Occipital lobe (tissue), 2 donors: ENCODE data around the gene BMS1. TPM values are rescaled to one million over a fixed set of nuclear protein-coding genes. Genes with fewer than 3 reads are reported as not detected.
"Not testable (repeated sequence)": the region's sequence is repeated elsewhere in the genome, so short reads cannot be mapped to it uniquely, and the experiment has no call there.

Experiments
- DNase-seq: peaks from one replicate; lab custom pipeline; 2025; lab: John Stamatoyannopoulos, UW
- total RNA-seq: library from RNA; depleted of rRNA; stranded (reverse); fragments of >200 nt; gene quantifications from one replicate; pipeline ENCODE4 v1.2.3, GENCODE V29; 2014

The BMS1 gene
- total RNA-seq, 1 donor from 2014 or later: 11.7 TPM

DNA sequence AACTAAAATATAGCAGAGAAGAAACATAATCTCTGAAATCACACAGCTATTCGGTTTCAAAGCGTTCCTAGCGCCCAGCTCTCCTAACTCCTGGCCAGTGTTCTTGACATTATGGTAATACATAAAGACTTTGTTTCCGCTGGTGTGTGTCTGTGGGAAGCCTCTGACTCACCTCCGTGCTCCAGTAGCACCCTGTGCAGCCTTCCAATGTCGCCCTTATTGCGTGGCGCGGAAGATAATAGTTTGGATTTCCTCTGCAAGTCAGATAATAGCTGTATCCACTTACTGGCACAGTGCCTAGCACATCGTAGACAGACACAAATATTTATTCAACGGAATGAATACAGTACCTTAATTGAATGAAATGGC lies 570 bp downstream of the BMS1 start:
- DNase-seq: no peak

DNA sequence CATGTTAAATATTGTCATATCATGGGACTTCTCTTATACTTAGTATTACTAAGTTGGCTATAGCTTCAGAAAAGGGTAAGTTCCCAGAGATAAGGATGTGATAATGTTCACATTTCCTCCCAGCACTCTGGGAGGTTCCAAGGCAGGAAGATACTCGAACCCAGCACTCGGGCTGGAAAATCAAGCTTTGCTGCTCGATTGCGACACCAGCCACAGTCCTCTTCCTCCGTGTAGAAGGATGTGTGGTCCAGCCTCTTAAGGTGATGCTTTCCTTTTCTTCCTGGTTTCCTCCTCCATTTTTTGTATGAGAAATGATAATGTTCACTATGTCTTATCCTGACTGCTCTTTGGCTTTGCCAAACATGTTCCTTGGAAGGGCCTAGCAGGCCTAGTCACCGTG lies 3.2 kb downstream of the BMS1 start:
- DNase-seq: no peak

DNA sequence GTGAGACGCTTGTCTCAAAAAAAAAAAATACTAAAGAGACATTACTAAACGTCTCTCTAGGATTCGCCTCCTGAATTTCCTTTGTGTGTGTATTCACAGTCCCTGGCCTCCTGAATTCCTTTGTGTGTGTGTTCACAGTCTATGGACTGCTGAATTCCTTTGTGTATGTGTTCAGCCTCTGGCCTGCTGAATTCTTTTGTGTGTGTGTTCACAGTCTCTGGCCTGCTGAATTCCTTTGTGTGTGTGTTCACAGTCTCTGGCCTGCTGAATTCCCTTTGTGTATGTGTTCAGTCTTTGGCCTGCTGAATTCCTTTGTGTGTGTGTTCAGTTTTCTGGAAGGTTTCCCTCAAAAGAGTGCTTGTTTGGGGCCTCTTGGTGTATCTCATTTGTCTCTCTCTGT lies 8.2 kb downstream of the BMS1 start:
- no peak for DNase-seq

DNA sequence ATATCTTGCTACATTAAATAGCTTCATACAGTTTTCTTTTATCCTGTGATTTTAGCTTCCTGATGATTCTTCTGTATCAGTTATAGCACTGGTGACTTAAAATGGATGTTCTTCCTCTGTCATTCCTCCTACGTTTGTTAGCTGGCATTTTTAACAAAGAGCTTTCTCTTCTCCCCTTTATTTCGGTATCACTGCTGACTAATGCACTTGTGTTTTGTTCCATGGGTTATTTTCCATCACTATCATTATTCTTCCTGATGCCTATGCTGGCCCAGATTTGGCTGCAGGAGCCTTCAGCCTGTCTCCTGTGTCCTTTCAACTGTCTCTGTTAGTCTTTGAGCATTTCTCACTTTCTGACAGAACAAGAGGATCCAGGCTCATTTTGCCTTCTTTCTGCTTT lies 13.1 kb downstream of the BMS1 start:
- DNase-seq: no peak

DNA sequence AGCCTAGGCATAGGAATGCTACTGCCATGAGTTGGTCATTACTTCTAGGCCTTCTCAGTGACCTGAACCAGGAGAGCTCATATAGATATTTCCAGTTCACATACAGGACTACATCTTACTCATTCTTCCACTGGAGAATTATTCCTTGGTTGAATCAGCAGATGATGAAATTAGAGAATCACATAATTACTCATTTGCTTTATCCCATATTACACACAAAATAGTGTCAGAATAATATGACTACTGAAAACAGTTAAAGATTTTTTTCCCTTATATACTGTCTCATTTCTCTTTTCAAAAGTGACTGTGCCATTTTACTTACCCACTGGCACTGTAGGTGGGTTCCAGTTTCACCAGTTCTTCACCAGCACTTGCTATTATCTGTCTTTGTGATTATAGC lies 18.5 kb downstream of the BMS1 start:
- no peak for DNase-seq

DNA sequence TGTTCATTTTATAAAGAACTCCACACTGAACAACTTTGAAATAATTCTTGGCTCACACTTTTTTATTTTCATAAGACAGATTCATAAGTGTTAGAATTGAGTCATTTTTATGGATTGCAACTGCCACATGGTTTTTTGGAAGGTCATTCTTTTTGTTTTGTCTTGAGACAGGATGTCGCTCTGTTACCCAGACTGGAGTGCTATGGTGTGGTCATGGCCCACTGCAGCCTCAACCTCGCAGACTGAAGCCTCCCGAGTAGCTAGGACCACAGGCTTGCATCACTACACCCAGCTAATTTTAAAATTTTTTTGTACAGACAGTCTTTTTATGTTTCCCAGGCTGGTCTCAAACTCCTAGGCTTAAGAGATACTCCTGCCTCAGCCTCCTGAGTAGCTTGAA lies 20.3 kb downstream of the BMS1 start:
- DNase-seq: no peak

DNA sequence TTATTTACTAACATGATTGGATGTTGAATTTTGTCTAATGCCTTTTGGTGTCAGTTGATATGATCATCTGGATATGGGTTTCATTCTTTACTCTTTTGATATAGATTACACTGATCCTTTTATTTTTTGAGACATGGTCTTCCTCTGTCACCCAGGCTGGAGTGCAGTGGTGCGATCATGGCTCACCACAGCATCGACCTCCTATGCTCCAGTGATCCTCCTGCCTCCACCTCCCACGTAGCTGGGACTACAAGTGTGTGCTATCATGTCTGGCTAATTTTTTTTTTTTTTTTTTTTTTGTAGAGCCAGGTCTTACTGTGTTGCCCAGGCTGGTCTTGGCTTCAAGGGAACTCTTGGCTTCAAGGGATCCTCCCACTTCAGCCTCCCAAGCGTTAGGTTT lies 27.1 kb downstream of the BMS1 start:
- no peak for DNase-seq

DNA sequence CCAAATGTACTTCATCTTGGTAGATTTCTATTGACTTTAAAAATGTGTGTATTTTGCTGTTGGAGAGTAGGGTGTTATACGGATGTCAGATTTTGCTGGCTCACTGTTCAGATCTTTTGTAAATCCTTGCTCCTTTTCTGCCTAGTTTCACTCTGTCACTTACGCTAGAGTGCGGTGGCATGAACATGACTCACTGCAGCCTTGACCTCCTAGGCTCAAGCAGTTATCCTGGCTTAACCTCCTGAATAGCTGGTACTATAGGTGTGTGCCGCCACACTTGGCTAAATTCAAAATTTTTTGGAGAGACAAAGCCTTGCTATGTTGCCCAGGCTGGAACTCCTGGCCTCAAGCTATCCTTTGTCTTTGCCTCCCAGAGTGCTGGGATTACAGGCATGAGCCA lies 29.4 kb downstream of the BMS1 start:
- no peak for DNase-seq

DNA sequence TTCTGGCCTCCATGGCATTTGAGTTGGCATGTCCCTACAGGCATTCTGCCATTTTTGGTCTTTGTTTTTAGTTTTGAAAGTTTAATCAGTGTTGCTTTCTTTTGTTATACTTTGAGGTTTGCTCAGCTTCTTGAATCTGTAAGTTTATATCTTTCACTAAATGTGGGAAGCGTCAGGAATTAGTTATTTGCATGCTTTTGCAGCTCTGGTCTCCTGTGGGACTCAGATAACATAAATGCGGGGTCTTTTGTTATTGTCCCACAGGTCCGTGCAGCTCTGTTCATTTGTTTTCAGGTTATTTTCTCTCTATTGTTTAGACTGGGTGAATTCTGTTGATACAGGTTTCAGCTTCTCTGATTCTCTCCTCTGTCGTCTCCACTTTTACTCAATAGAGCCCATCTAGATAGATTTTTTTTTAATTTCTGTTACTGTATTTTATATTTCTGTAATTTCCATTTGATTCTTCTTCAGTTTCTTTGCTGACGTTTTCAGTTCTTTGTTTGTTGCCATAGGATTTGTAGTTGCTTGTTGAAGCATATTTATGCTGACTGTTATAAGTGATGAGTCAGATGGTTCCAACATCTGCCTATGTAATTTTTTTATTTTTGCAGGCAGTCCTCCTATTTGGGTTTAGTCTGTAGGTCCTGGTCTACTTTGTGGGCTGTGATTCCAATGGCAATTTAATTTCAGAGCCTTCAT lies 31.5 kb downstream of the BMS1 start:
- not testable (repeated sequence) for DNase-seq

DNA sequence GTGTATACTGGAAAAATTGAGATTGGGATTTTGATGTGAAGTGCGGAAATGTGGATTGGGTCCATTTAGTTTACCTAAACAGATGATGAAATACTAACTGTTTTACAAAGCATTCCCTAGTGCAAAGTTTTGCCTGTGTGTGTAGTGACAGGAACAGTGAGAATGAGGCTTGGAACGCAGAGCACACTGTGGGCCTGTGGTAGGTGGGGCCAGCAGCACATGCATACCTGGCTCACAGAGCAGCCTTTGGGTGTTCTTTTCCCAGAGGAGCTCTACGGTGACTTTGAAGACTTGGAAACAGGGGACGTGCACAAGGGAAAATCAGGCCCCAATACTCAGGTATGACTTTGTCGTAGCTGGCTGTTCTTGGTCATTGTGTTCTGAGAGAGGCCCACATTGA lies 33.7 kb downstream of the BMS1 start:
- not testable (repeated sequence) for DNase-seq

DNA sequence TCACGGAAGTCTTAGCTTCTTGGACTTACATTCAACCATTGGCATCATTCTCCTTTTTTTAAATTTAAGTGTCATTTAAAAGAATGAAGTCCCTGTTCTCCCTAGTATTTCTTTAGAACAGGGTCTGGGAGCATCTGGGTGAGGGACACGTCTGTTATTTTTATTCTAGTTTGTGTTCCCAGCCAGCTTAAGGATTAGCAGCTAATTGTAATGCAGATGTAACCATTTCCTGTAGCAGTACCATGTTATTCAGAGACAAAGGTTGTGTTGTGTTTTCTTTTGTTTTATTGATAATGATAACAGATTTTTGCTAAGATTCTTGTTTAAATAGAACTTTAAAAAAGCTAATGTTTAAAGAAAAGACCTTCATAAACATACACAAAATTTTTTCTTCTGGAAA lies 34.3 kb downstream of the BMS1 start:
- no peak for DNase-seq

DNA sequence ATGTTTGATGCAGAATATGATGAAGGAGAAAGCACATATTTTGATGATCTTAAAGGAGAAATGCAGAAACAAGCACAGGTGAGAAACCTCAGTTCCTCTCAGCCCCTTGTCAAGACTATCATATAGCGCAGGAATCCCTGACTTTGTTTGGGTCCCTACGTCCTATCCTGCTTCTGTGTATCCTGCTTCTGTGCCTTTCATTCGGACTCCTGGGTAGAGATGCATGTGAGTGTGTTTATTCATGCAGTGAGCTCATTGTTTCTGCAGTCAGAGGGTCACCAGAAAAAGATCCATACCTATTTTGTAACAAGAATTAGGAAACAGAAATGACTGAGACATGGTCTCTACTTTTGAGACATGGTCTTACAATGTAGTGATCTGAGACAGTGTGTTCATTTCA lies 34.8 kb downstream of the BMS1 start:
- not testable (repeated sequence) for DNase-seq

DNA sequence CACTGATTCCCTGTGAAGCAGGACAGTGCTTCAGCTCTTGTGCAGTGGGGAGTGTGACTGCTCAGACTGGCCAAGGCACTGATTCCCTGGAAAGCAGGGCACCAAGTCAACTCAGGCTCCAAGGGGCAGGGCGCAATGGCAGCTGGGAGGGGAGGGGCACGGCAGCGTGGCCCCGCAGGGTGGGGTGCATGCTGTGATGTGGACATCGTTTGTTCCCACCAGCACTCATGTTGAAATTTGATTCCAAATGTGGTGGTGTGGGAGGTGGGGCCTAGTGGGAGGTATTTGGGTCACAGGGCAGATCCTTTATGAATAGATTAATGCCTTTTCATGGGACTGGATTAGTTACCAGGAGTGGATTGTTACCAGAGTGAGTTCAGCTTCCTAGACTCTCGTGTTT lies 44.2 kb downstream of the BMS1 start:
- not testable (repeated sequence) for DNase-seq

DNA sequence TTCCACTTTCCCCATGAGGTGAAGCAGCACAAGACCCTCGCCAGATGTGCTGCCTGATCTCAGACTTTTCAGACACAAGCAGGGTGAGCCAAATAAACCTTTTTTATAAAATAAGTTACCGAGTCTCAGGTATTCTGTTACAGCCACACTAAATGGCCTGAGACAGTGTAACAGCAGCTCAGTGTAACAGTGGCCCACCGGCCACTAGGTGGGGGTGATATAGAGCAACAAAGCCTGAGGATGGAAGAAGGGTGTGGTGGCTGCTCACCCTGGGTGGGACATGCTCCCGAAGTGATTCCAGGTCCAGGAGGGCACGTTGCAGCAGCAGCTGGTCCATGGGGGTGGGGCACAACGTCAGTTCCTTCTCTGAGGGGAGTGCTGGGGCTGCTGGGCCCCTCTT lies 44.6 kb downstream of the BMS1 start:
- no peak for DNase-seq

DNA sequence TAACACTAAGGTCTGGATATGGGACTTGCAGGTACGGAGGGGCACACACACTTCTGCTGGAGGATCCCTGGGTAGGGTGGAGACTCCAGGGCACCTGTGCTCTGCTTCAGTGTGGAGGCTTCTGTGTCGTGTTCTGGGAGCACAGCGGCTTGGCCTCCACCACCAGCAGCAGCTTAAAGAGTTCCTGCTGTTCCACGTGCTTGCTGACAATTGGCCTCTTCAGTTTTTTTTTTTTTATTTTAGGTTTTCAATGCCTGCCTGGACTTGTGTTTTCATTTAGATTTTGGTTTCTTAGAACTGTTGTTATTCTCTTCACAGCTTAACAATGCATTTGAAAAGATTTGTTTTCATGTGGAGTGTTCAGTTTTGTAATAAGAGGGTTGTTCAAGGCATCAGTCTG lies 45.8 kb downstream of the BMS1 start:
- not testable (repeated sequence) for DNase-seq

DNA sequence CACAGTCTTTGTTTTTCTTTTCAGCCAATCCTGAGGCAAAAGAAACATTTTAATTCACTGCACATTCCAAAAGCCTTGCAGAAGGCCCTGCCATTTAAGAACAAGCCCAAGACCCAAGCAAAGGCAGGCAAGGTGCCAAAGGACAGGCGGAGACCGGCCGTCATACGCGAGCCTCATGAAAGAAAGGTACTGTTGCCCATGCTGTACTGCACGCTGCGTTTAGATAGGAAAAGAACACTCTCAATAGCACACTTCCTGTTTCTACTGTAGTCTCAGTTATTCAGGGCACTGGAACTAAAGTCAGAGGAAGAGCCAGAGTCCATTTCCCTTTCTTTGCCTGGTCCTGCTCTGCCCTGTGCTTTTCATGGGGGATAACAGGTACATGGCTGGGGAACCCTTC lies 47.6 kb downstream of the BMS1 start:
- no peak for DNase-seq

DNA sequence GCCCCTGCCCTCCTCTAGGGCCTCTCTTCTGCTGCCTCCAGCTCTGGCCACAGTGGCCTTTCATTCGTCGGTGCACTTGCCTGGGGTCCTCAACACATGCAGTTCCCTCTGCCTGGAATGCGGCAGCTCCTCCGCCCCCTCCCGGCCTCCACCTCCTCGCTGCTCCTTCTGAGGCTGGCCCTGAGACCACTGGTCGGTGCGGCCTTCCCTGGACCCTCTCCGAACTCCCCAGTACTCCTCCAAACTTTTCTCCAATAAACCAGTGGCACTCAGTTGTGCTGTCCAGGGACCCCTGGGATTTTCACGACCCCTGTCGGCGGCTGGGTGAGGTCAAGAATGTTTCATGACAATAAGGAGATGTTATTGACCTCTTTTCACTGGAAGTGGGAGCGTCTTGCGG lies 53.5 kb downstream of the BMS1 start:
- DNase-seq: no peak

DNA sequence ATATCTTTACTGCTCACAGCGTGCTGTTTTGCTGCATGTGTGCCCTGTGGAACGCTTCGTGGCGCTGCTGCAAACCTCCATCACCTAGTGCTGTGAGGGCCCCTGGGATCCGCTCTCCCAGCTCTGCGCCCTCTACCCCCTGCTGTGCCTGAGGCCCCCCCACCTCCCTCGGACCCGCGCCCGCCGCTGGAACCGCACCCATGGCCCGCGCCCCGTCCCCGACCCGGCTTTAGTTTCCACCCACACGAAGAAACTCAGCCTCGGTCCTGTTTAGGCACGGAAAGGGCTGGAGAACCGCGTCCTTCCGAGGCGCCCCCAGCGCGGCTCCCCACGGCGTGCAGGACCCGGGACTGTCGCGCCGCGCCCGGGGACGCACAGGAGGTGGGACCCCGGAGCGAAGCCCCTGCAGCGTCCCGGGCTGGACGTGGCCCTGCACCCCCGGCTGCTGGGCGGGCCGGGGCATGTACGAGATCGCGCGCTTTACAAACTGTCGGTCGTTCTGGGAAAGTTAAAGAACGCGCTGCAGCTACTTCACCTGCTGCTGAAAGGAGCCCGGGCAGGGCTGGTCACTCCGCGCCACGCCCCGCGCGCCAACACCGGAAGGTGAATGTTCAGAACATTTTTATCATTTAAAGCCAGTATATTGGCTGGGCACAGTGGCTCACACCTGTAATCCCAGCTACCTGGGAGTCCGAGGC lies 54.3 kb downstream of the BMS1 start:
- no peak for DNase-seq

DNA sequence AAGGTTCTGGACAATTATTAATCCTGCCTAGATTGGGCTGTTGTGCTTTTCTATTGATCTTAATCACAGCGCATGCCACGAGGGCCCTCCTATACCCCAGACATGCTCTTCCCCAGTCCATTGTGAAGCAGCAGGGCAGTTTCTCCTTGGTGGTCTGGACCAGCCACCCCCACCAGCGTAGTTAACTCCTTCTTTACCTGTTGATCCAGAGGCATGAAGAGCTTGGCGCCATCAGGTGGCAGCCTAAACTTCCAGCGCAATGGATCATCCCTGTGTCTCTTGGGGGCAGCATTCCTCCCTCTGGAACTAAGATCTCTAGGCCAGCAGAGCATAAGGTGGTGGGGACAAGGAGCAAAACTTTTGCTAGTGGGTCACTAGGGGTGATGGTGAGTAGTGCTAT lies 62.2 kb downstream of the BMS1 start:
- not testable (repeated sequence) for DNase-seq

DNA sequence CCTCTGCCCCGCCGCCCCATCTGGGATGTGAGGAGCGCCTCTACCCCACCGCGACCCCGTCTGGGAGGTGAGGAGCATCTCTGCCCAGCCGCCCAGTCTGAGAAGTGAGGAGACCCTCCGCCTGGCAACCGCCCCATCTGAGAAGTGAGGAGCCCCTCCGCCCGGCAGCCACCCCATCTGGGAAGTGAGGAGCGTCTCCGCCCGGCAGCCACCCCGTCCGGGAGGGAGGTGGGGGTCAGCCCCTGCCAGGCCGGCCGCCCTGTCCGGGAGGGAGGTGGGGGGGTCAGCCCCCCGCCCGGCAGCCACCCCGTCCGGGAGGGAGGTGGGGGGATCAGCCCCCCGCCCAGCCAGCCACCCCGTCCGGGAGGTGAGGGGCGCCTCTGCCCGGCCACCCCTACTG lies 64.7 kb downstream of the BMS1 start:
- DNase-seq: not testable (repeated sequence)

DNA sequence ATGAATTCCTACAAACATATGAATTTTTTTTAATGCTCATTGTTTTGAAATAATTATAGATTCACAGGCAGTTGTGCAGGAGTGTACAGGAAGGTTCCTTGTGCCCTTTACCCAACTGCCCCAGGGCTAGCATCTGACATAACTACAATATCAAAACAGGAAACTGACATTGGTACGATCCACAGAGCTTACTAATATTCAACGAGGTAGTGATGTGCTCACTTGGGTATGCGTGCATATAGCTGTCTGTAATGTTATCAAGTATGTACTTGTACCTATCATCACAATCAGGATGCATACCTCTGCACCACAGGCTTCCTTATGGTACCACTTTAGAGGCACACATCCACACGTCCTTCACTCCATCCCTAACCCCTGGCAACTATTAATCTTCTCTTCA lies 68.3 kb downstream of the BMS1 start:
- no peak for DNase-seq

DNA sequence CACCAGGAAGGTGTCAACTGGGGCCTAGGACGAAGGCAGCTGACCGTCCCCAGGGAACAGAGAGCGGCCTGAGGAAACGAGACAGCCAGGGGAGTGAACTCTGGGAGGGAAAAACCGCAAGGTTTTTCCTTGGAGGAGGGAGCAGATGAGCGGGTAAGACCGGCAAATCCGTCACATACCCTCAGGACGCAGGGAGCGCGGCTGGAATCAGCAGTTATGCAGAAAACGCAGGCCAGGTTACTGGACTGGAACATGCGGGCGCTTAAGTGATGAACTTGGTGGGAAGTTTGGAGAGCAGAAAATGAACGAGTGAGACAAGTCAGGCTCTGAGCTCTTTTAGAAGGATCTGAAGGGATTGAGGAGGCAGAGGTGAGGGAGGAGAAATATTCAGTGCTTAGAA lies 76.7 kb downstream of the BMS1 start:
- DNase-seq: no peak

DNA sequence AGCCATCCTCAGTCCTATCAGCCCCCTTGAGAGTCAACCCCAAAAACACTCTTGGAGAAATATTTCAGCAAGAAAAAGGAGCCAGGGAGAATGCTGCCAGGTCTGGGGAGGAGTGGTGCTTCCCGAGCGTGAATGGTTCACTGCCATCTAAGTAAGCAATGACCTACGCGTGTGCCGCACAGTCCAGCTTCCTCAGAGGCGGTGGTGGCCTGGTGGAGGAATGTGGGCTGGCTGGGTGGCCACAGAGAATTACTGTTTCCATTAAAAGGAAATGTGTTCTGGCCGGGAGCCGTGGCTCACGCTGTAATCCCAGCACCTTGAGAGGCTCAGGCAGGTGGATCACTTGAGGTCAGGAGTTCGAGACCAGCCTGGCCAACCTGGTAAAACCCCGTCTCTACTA lies 77.4 kb downstream of the BMS1 start:
- not testable (repeated sequence) for DNase-seq
